Natural killer cell (primary cell): Measurements from ENCODE around the gene PKDREJ. TPM values are rescaled to one million over a fixed set of nuclear protein-coding genes. Genes with fewer than 3 reads are reported as not detected.

Experiments used
- ATAC-seq, 3 donors: fragments of 150-1000 bp in 2 of 3; fragments of 200-7000 bp in 1 of 3; cut with Tn5 transposase; 1 replicate in 1 of 3; 2 replicates in 2 of 3; pipeline ENCODE4 v1.10.0; 2021; ENCODE audit warnings: mild to moderate bottlenecking in 2 of 3, moderate library complexity in 2 of 3
- DNase-seq, 2 donors: peaks; one replicate each; pipeline versions ENCODE4 v3.0.0 to v3.0.0-alpha.2; 2013 to 2021; ENCODE audit warnings: mixed read lengths in 1 of 2
- H3K27ac ChIP-seq: one replicate; pipeline ENCODE4 v1.5.1; 2013; ENCODE audit warnings: mild to moderate bottlenecking, low read length
- H3K27me3 ChIP-seq: one replicate; pipeline ENCODE4 v1.6.1; 2013; ENCODE audit warnings: low read length; ENCODE audit not compliant: control insufficient read depth, insufficient read depth
- H3K36me3 ChIP-seq: one replicate; pipeline ENCODE4 v1.6.1; 2013; ENCODE audit warnings: low read length; ENCODE audit not compliant: control insufficient read depth, insufficient read depth
- H3K4me1 ChIP-seq: one replicate; pipeline ENCODE4 v1.6.1; 2013; ENCODE audit warnings: low read length; ENCODE audit not compliant: control insufficient read depth, insufficient read depth
- H3K4me3 ChIP-seq: one replicate; pipeline ENCODE4 v1.5.1; 2013; ENCODE audit warnings: low read length
- H3K9me3 ChIP-seq: one replicate; pipeline ENCODE4 v1.6.1; 2013; ENCODE audit warnings: low read length; ENCODE audit not compliant: control insufficient read depth, insufficient read depth
- H3K27ac Mint-ChIP-seq, 2 donors: one replicate each; pipeline ENCODE4 v1.8.0; 2022; ENCODE audit warnings: mild to moderate bottlenecking in 2 of 2, mixed read lengths in 2 of 2, moderate library complexity in 1 of 2
- H3K27me3 Mint-ChIP-seq, 2 donors: one replicate each; pipeline ENCODE4 v1.8.0; 2022; ENCODE audit warnings: low read depth in 2 of 2, mixed read lengths in 2 of 2
- H3K36me3 Mint-ChIP-seq: one replicate; pipeline ENCODE4 v1.8.0; 2022; ENCODE audit warnings: mixed read lengths
- H3K4me1 Mint-ChIP-seq, 2 donors: one replicate each; pipeline ENCODE4 v1.8.0; 2022; ENCODE audit warnings: mixed read lengths in 2 of 2
- H3K4me3 Mint-ChIP-seq: one replicate; pipeline ENCODE4 v1.8.0; 2022; ENCODE audit warnings: mild to moderate bottlenecking, moderate library complexity, mixed read lengths
- H3K9me3 Mint-ChIP-seq, 2 donors: one replicate each; pipeline ENCODE4 v1.8.0; 2022; ENCODE audit warnings: mixed read lengths in 2 of 2
- CTCF ChIP-seq: fragments of 200-600 bp; IDR thresholded peaks from one replicate; pipeline ENCODE4 v1.8.0; 2022; ENCODE audit warnings: antibody characterized with exemption
- WGBS: methylation state at CpG from one replicate; pipeline ENCODE4 v1.1.7; 2013; ENCODE audit warnings: missing lambda C conversion rate; ENCODE audit not compliant: insufficient coverage; 5-methylcytosine and 5-hydroxymethylcytosine counted together
- intact Hi-C: fragments of 100-400 bp; cut with micrococcal nuclease; formaldehyde crosslinking; loops from one replicate; pipeline ENCODE4 v1.14.2; 2022
- total RNA-seq, 4 donors: library from RNA; stranded (reverse); fragments of 120-200 nt in 1 of 4; gene quantifications; one replicate each; pipeline versions ENCODE4 v1.2.3 to v1.2.4, GENCODE V29; 2013 to 2022

Gene PKDREJ
- total RNA-seq, 3 donors from 2014 or later (not counting 1 experiment from before 2014, with no cell fraction given), result 0.07 to 0.25 (median 0.20) TPM

- peak overlapping the region; percentile 85 for H3K27ac ChIP-seq
- Mint-ChIP-seq H3K27ac (peak overlapping the region; percentile 99), H3K27me3 (no peaks in the 10 kb centered on the region), H3K4me3 (peak overlapping the region; percentile 95), H3K36me3 (no peaks in the 10 kb centered on the region), H3K4me1 (peaks cover 58 to 66% of the 10 kb centered on the region in 2 donors), H3K9me3 (no peaks in the 10 kb centered on the region)
- intact Hi-C loops, result loop anchor here (5.0 to 10.0 kb wide), 4 partner anchors 148 to 301 kb away; no protein-coding TSS in a partner anchor
- 72% methylated on average over 4 of the region's 4 CpGs for WGBS
- H3K27me3 ChIP-seq, result no peaks in the 10 kb centered on the region
- H3K4me1 ChIP-seq, result peaks cover 56% of the 10 kb centered on the region
- H3K4me3 ChIP-seq, result no peak overlapping the region
- peaks cover 26% of the 10 kb centered on the region for H3K36me3 ChIP-seq
- ATAC-seq, result no peak
- TF ChIP-seq CTCF, result no peak
- H3K9me3 ChIP-seq, result peaks cover 4% of the 10 kb centered on the region
- DNase-seq, result no peak
Observed at GRCh38 chr22:46295277-46295971, 32.3 kb upstream of the PKDREJ start.

GRCh38 chr22:46294784-46295183 lies 31.6 kb upstream of the PKDREJ start:
- ATAC-seq (no peak), DNase-seq (no peak)
- Mint-ChIP-seq H3K4me1 (peaks cover 65 to 72% of the 10 kb centered on the region in 2 donors), H3K4me3 (peak overlapping the region; percentile 71), H3K9me3 (no peaks in the 10 kb centered on the region), H3K27me3 (no peaks in the 10 kb centered on the region), H3K36me3 (no peaks in the 10 kb centered on the region), H3K27ac (peak overlapping the region; percentile 99)
- intact Hi-C loops, result loop anchor here (5.0 to 10.0 kb wide), 4 partner anchors 147 to 300 kb away; no protein-coding TSS in a partner anchor
- peaks cover 27% of the 10 kb centered on the region for H3K36me3 ChIP-seq
- peaks cover 4% of the 10 kb centered on the region for H3K9me3 ChIP-seq
- no peak for TF ChIP-seq CTCF
- no peak overlapping the region for H3K4me3 ChIP-seq
- peaks cover 62% of the 10 kb centered on the region for H3K4me1 ChIP-seq
- peak overlapping the region; percentile 85 for H3K27ac ChIP-seq
- WGBS, result 96% methylated on average over 2 of the region's 2 CpGs
- no peaks in the 10 kb centered on the region for H3K27me3 ChIP-seq

GRCh38 chr22:46293577-46294260 lies 30.6 kb upstream of the PKDREJ start:
- intact Hi-C loops, result loop anchor here (10.0 kb wide), 1 partner anchor 299 kb away; no protein-coding TSS in a partner anchor
- no peak for TF ChIP-seq CTCF
- 48% methylated on average over 11 of the region's 11 CpGs for WGBS
- Mint-ChIP-seq H3K4me1 (peaks cover 70 to 81% of the 10 kb centered on the region in 2 donors), H3K27ac (peak overlapping the region; percentile 99), H3K9me3 (no peaks in the 10 kb centered on the region), H3K27me3 (no peaks in the 10 kb centered on the region), H3K4me3 (peak overlapping the region; percentile 75), H3K36me3 (no peaks in the 10 kb centered on the region)
- peak in 1 of 3 donors; percentile 4 for ATAC-seq
- Histone ChIP-seq H3K27me3 (no peaks in the 10 kb centered on the region), H3K4me1 (peaks cover 73% of the 10 kb centered on the region), H3K36me3 (peaks cover 32% of the 10 kb centered on the region), H3K4me3 (no peak overlapping the region), H3K27ac (peak overlapping the region; percentile 97), H3K9me3 (peaks cover 4% of the 10 kb centered on the region)
- peak; percentile 40 to 42 for DNase-seq
